NT2/D1 (cell line): ENCODE results near the gene GPR158.

Source experiments
- SUZ12 ChIP-seq: IDR thresholded peaks from 2 replicates; pipeline ENCODE4 v1.6.1; 2011; ENCODE audit not compliant: insufficient read length, insufficient read depth; ENCODE audit errors: extremely low read depth
- YY1 ChIP-seq: IDR thresholded peaks from 2 replicates; pipeline ENCODE4 v1.6.1; 2011; ENCODE audit not compliant: insufficient read length, insufficient read depth
- ZNF274 ChIP-seq: IDR thresholded peaks from 2 replicates; pipeline ENCODE4 v1.6.1; 2011; ENCODE audit warnings: mild to moderate bottlenecking, low read depth, low read length

- TF ChIP-seq SUZ12 (no peak), ZNF274 (no peak), YY1 (no peak)
Measured at GRCh38 chr10:25547382-25547781, 372.6 kb downstream of the GPR158 start.
